Measurements from ENCODE around the gene EFNA3. TPM values are rescaled to one million over a fixed set of nuclear protein-coding genes. Genes with fewer than 3 reads are reported as not detected.

Gene EFNA3
- total RNA-seq, 1 donor from 2014 or later, result 9.0 TPM

GRCh38 chr1:155038602-155039307 is 39.9 kb upstream of the EFNA3 start:
- Mint-ChIP-seq H3K9me3 (ENCODE audit: low read depth) (no peaks in the 10 kb centered on the region), H3K4me1 (ENCODE audit: low read depth) (peaks cover 5% of the 10 kb centered on the region), H3K36me3 (ENCODE audit: insufficient read depth) (no peaks in the 10 kb centered on the region), H3K4me3 (ENCODE audit: low read depth) (no peak overlapping the region), H3K27me3 (peaks cover 23% of the 10 kb centered on the region), H3K27ac (no peak overlapping the region)
- no peak for TF ChIP-seq CTCF (IDR thresholded peaks at IDR 0.05; ENCODE audit: unreplicated experiment)
- DNase-seq (ENCODE audit: low spot score, unreplicated experiment), result no peak

- H3K9me3 Mint-ChIP-seq (ENCODE audit: low read depth), result no peaks in the 10 kb centered on the region
- H3K4me3 Mint-ChIP-seq (ENCODE audit: low read depth), result no peak overlapping the region
- no peak for DNase-seq (ENCODE audit: low spot score, unreplicated experiment)
- no peak for TF ChIP-seq CTCF (IDR thresholded peaks at IDR 0.05; ENCODE audit: unreplicated experiment)
- no peaks in the 10 kb centered on the region for H3K36me3 Mint-ChIP-seq (ENCODE audit: insufficient read depth)
- peaks cover 5% of the 10 kb centered on the region for H3K4me1 Mint-ChIP-seq (ENCODE audit: low read depth)
- H3K27ac Mint-ChIP-seq, result no peak overlapping the region
- H3K27me3 Mint-ChIP-seq, result peaks cover 23% of the 10 kb centered on the region
Measured at GRCh38 chr1:155039308-155039669, 39.3 kb upstream of the EFNA3 start.

GRCh38 chr1:155040358-155041093 is 38.1 kb upstream of the EFNA3 start:
- no peaks in the 10 kb centered on the region for H3K9me3 Mint-ChIP-seq (ENCODE audit: low read depth)
- no peak overlapping the region for H3K27ac Mint-ChIP-seq
- H3K36me3 Mint-ChIP-seq (ENCODE audit: insufficient read depth), result no peaks in the 10 kb centered on the region
- DNase-seq (ENCODE audit: low spot score, unreplicated experiment), result no peak
- no peak overlapping the region for H3K4me3 Mint-ChIP-seq (ENCODE audit: low read depth)
- H3K4me1 Mint-ChIP-seq (ENCODE audit: low read depth), result peaks cover 10% of the 10 kb centered on the region
- H3K27me3 Mint-ChIP-seq, result peaks cover 18% of the 10 kb centered on the region
- TF ChIP-seq CTCF (IDR thresholded peaks at IDR 0.05; ENCODE audit: unreplicated experiment), result no peak

GRCh38 chr1:155042789-155043188 is 35.8 kb upstream of the EFNA3 start:
- Mint-ChIP-seq H3K4me3 (ENCODE audit: low read depth) (no peak overlapping the region), H3K27ac (no peak overlapping the region), H3K4me1 (ENCODE audit: low read depth) (peaks cover 10% of the 10 kb centered on the region)

GRCh38 chr1:155043301-155043702 is 35.3 kb upstream of the EFNA3 start:
- Mint-ChIP-seq H3K27ac (no peak overlapping the region), H3K4me3 (ENCODE audit: low read depth) (no peak overlapping the region), H3K36me3 (ENCODE audit: insufficient read depth) (no peaks in the 10 kb centered on the region), H3K9me3 (ENCODE audit: low read depth) (no peaks in the 10 kb centered on the region), H3K27me3 (peaks cover 14% of the 10 kb centered on the region), H3K4me1 (ENCODE audit: low read depth) (peaks cover 10% of the 10 kb centered on the region)
- TF ChIP-seq CTCF (IDR thresholded peaks at IDR 0.05; ENCODE audit: unreplicated experiment), result no peak
- DNase-seq (ENCODE audit: low spot score, unreplicated experiment), result no peak

More at GRCh38 chr1:155042789-155043188, 35.8 kb upstream of the EFNA3 start:
- TF ChIP-seq CTCF (IDR thresholded peaks at IDR 0.05; ENCODE audit: unreplicated experiment), result no peak
- Mint-ChIP-seq H3K36me3 (ENCODE audit: insufficient read depth) (no peaks in the 10 kb centered on the region), H3K27me3 (peaks cover 17% of the 10 kb centered on the region), H3K9me3 (ENCODE audit: low read depth) (no peaks in the 10 kb centered on the region)
- DNase-seq (ENCODE audit: low spot score, unreplicated experiment), result no peak
